Measurements from ENCODE around the gene ZNF710.

The ZNF710 gene

DNA sequence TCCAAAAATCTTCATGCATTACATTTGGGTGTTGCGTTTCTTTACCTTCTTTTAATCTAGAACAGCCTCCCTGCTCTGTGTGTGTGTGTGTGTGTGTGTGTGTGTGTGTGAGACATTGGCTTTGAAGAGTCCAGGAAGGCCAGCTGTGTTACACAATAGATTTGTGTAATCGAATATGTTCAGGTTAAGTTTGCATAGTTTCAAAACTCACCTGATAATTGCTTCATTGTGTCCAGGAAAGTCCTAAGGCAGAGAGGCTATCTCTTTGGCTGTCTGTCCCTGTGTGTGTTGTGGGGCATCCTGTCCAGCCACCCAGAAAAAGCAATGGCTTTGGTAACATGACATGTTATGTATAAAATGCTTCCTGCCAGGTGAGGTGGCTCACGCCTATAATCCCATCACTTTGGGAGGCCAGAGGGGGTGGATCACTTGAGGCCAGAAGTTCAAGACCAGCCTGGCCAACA is 37.5 kb downstream of the ZNF710 start:
- no peak for DNase-seq (ENCODE audit: low read depth in 2 of 2)

DNA sequence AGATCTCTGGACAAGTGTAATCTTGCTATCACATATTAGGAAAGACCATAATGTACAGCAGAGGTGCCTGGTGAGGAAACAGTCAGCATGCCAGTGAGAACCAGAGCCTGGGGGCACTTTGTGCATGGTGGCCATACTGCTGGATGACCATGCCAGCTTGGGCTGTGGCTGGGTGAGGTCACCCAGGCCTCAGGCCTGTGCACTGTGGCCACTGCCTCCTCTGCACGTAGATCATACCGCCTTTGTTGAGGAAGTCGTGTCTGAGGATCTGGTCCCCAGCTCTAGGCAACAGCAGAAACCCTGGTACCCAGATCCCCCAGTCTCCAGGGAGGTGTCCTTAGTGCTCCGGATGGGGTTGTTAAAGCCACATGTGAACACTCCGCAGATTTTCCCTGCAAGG is 38.9 kb downstream of the ZNF710 start:
- DNase-seq (ENCODE audit: low read depth in 2 of 2), result no peak

DNA sequence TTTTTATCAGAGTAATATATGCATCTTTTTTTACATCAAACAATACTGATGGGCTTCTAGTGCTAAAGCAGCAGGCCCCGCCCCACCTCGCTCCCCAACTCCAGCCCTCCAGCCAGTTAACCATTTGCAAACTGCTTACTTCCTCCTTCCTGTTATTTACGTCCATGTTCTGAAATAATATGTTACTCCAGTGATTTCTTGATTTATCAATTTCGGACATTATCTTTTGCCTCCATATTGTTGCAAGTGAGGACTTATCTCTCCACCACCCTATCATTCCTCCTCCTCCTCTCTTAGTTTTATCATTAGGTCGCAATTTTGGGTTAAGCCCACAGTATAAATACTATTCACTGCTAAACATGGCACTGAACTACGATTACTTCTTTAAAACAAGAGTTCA is 39.5 kb downstream of the ZNF710 start:
- DNase-seq (ENCODE audit: low read depth in 2 of 2), result no peak

DNA sequence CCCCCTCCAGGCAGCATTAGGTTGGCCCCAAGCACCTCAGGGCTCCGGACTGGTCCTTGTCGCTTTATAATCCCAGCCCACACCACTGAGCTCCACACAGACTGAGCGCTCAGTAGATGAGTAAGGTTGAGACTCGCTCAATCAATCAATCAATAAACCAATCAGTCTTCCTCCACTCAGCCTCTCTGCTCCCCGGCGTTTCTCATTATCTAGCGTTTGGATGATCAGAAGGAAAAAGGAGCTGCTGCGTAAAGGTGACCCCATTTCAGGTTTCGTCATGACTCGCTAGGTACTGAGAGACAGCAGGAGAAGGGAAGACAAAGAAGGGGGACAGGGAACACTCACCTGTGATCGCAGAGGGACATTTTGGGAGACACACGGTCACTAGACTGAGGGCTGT is 41.2 kb downstream of the ZNF710 start:
- no peak for DNase-seq (ENCODE audit: low read depth in 2 of 2)

DNA sequence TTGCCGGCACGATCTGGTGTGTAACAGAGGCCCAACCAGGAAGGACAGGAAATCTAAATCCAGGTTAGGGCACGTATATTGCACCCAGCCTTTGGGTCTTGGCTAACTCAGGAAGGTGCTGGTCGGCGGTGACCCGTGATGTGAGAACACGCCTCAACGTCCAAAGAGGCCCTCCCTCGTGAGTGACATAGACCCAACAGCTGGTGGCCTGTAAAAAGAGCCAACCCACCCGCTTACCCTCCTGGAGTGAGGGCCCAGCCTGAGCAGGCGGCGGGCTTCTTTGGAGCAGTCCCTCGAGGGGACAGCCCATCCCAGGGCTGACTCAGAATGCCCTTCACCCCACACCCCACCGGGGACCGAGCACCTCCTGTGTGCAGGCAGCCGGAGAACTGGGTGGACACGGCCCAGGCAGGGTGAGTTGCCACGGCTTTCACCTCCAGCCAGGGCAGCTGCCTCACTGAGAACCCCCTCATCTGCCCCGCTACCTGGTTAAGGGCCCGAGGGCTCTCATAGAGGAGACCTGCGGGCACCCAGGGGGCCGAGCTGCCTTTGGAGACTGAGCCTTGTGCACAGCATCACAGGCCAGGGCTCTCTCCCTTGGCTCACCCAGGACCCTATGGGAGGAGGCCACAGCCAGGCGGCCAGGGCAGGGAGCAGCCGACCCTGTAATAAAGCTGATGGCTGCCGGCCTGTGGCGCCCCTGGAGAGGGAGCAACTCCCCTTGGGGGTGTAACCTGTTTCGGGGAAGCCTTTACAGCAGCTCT is 41.8 kb downstream of the ZNF710 start:
- no peak for DNase-seq (ENCODE audit: low read depth in 2 of 2)

DNA sequence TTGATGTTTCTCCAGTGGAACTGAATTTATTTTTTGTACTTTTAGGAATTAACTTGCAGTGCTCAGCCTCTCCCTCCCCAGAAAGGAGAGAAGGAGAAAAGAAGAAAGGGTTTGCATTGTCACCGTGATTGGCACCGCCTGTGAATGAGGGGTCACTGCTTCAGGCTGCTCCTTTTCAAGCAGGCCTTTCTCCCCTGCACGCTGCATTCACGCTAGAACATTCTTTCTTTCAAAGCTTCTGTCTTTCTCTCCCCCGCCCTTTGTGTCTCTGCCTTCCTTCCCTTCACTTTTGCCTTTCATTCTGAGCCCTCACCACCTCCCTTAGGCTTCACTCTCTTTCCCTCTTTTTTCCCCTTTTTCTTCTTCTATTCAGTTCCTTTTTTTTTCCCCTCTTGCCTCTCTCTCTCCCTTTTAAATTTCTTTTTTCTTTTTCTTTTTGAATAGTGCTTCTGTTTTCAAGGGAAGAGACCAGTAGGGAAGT is 42.4 kb downstream of the ZNF710 start:
- no peak for DNase-seq (ENCODE audit: low read depth in 2 of 2)

DNA sequence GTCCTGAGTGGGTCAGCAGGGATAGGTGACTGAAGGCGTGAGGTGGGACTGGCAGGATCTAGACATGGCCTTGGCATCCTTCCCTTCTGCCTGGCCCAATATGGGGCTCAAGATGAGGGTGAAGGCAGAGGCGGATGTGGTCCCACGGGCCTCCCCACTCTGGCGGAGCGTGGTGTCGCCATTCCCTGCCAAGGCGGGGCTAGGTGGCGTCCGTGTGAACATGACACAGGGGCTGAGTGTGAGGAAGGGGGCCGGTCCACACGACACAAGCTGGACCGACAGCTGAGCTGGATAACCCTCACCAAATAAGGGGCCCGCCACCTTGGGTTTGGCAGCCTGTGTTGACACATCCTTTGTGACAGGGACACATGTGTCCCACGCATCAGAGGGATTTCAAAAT is 43.1 kb downstream of the ZNF710 start:
- DNase-seq (ENCODE audit: low read depth in 2 of 2), result no peak

DNA sequence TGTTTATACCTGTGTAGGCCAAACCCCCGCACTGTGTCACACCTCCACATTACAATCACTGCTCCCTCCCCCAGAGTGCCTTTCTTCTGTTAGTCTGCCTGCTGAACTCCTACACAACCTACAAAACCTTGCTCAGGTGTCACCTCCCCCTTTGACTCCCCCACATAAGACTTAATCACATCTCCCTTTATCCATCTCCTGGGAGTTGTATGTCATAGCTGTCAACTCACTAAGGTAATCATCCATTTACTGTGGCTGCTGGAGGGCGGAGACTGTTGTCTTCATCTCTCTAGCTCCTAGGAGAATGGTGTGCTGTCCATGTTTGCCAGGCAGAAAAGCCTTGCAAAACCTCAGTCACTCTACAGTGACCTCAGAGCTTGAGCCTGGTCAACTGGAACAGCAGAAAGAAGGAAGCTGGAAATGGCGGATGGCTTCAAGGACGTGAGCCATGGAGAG is 43.8 kb downstream of the ZNF710 start:
- DNase-seq (ENCODE audit: low read depth in 2 of 2), result no peak

DNA sequence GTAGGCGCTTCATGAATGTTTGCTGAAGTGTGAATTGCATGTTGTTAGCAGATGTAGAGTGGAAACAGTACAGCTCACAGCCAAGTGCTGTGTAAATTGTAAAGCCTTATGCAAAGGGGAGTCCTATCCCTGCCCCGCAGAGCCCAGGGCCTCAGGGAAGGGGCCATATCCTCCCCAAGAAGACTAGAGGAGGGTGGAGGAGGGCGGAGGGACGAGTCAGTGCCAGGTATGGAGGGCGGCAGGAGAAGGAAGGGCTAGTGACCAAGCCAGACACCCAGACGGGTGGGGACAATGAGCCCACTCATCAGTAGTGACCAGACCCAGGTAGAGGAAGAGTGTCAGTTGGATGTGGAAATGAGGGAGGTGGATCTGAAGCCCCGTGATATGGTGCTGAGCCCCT is 45.2 kb downstream of the ZNF710 start:
- no peak for DNase-seq (ENCODE audit: low read depth in 2 of 2)

DNA sequence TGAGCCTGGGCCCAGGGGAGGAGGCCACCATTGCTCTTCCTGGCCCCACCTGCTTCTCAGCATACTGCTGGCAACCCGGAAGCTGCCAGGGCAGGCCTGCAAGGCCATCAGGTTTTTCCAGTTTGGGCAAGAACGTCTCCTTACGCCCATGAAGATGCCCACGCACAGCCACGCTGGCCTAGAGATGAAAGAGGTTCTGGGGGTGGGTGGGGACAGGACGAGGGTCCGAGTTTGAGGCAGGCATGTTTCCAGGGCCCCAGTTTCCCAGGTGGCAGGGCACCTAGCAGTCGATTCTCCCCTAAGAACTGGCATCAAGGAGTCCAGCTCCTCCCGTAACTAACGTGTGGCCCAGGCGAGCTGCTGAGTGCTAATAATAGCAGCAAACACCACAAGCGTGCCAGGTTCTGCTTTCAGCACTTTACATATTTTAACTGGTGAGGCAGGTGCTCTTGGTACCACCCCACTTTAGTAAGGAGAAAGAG is 45.8 kb downstream of the ZNF710 start:
- no peak for DNase-seq (ENCODE audit: low read depth in 2 of 2)

DNA sequence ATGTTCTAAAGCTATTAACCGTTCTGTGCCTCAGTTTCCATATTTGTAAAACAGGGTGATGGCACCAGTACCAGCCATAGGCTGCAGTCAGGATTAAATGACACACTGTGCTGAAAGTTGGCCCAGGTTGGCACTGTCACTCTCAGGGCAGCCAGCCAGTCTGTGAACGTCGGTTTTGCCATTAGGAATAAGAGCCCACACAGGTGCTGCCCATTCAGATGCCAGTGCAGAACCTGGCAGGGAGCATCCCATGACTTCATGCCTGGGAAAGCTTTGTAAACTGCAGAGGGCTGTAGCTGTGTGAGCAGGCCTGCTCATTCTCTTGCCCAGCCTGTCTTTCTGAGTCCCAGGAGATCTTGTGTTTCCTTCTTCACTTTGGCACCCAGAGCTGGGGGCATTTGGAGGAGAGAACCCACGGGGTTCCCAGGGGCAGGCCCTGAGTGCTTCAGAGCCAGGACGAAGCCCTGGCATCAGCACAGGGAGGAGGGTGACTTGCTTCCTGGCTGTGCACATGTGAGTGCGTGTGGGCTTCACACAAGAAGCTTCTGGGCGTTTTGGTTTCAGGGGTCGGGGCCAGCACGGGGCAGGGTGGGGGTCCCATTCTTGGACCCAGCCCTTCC is 46.9 kb downstream of the ZNF710 start:
- DNase-seq (ENCODE audit: low read depth in 2 of 2), result no peak

DNA sequence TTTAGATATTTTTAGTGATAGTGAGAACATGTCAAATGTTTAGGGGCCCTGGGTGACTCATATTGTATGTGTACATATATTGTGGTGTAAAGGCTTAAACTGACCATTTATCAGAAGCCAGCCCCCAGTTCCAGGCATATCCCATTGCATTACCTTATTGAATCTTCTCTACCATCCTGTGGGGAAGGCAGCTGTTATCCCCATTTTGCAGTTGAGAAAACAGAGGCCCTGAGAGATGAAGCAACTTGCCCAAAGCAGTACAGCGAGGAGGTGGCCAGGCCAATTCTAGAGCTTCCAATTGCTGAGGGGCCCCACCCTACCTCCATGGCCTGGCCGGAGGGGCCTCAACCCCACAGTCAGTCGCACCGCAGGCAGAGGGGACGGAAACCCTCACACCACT is 47.9 kb downstream of the ZNF710 start:
- no peak for DNase-seq (ENCODE audit: low read depth in 2 of 2)

DNA sequence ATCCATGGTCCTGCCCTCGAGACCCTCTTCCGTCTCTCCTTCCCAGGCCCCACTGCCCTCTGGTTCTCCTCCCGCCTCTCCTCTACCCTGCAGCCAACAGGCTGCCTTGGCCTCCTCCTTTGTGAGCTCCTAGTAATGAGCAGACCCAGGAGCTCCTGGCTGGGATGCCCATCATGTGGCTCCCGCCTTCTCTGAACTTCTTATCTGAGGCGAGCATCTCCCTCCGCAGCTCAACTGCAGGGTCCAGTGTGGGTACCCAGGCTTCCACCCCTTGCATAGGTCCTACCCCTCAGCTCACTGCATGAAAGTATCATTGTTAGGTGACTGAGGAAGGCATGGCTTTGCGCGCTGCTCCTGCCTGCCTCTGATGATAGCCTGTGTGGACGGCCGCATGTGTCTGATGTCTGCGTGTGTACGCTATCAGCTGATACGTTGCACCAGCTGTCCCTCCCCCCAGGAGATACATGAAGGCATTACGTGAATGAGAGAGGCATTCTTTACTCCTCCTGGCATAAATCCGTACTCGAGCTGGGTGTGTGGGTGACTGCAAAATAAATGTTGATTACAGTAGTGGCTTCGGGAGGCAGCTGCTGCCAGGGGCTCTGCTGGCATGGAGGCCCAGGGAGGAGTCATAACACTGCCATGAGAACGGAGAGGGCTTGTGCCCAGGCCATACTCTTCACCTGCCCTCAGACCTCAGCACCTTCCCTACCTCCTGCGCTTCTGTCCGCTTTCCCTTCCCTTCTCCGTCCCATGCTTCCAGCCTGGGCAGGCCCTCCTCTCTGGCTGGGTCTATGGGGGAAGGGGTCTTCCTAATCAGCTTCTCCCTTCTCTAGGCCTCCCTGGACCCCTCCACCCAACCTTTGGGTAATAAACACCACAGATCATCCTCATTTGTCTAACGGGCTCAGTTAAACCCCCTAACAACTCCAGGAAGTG is 48.8 kb downstream of the ZNF710 start:
- DNase-seq (ENCODE audit: low read depth in 2 of 2), result no peak

DNA sequence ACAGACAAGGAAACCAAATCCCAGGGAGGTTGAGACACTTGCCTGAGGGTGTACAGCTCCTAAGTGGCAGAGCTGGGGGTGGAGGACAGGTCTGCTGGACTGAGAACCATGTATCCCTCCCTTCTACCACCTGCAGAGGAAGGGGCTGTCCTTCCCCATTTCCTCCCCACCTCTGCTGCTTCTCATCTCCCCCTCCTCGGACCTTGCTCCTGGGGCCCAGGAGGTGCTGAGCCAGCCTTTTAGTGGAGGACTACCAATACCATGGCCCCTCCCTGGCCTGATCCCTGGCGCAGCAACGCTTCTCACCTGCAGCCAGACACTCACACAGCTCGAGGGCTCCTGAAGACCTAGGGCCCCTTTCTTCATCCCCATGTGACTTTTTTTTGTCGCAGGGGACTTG is 50.8 kb downstream of the ZNF710 start:
- DNase-seq (ENCODE audit: low read depth in 2 of 2), result no peak

DNA sequence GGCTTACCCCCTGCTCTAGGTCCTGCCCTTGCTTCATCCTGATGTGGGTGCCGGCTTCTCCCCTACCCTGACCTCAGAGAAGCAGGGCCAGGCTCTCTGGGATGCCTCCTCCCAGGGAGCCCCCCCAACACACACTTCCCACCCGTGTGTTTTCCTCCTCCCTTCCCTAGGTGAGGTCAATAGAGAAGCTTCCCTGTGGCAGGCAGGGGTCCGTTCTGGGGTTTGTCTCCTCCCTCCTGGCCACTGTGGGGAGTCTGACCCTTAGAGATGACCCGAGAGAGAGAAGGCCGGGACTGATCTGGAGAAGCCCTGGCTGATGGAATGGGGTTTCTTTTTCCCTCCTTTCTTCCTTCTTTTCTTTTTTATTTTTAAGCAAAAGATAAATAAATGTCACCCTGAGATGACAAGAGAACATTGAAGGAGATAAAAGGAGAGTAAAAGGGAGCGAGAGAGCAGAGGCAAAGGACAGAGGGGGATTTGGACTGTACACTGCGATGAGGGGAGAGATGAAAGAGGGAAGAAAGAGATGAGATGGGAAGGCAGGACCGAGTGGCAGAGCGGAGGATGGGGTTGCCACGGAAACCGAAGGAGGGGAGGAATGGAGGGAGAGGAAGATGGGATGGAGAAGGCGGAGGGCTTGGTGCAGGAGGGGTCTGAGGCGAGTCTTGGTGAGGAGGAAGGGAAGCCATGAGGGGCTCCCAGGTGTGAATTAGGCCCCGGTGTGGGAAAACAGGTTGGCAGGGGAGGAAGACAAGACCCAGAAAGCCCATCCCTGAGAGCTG is 52.8 kb downstream of the ZNF710 start:
- DNase-seq (ENCODE audit: low read depth in 2 of 2), result no peak

DNA sequence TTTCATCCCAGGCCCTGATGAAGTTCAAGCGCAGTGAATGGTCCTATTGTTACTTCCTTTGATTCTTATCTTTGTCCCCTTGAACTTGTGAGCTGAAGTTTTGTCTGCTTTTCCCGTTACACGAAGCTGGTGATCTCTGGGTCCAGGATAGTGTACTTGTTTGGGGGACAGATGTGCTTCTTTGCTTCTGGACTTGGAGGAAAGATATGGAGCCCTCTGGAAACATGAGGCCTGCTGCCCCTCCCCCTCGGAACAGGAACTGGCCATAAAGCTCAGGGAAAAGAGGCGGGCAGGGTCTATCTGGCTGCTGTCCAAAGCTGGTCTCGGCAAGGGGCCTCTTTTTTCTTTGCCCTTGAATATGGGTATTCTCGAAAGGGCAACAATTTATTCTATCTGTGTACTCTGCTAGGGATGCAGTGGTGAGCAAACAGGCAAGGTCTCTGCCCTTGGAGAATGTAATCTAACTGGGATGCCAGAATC is 53.5 kb downstream of the ZNF710 start:
- no peak for DNase-seq (ENCODE audit: low read depth in 2 of 2)

DNA sequence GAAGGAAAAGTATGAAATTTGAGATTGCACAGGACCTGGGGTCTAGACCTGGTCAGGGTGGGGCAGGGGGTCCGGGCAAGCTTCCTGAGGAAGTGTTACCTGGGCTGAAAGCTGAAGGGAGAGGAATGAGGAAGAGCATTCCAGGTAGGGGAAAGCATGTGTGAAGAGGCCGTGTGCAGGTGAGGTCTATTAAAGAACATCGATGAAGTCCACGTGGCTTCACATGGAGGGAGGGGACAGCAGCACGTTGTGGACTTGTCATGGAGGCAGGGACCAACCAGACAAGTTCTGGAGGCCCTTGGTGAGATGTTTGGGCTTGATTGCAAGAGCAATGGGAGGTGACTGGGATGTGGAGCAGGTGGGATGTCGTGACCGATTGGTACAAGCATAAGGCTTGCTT is 54.1 kb downstream of the ZNF710 start:
- no peak for DNase-seq (ENCODE audit: low read depth in 2 of 2)

DNA sequence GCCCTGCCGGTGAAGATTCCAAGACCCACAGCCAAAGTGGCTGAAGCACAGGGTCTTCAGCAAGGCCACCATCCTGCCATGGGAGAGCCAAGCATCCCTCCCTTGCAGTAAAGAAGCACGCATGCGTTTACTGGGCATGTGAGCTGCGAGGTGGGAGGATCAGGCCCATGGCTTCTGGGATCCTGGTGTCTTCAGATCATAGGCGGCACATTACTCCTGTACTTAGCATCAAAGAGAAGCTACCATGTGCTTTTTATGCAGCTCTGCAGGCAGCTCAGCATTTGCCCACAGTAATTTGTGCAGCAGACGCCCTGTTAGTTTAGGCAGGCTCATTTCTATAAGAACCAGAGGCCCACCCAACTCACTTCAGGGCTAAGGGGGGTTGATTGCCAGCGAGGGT is 55.4 kb downstream of the ZNF710 start:
- no peak for DNase-seq (ENCODE audit: low read depth in 2 of 2)

DNA sequence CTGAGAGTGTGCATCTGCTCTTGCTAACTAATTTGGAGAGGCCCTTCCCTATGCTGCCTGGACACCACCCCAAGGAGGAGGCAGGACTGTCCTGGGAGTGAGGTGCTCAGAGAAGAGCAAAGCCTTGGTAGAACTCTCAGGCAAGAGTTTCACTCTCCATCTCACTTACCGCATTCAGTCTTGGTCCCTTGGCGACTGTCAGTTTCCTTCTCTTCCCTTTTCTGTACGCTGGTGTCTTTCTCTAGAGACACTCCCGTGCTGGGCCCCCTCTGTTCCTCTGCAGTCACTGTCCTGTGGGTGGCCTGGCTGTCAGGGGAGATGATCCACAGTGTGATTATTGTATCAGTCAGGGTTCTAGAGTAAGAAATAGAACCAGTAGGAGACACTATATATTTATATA is 57.2 kb downstream of the ZNF710 start:
- DNase-seq (ENCODE audit: low read depth in 2 of 2), result no peak

DNA sequence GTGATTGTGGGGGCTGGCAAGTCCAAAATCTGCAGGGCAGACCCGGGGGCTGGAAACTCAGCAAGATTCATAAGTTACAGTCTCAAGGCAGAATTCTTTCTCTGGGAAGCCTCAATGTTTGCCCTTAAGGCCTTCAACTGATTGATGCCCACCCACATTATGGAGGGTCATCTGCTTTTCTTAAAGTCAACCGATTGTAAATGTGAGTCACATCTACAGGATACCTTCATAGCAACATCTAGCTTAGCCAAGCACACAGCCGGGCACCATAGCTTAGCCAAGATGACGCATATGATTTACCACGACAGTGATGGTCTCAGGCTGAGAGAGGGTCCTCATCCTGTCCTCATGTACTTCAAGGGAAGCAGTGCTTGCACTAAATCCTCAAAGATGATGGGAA is 57.7 kb downstream of the ZNF710 start:
- no peak for DNase-seq (ENCODE audit: low read depth in 2 of 2)
